NB4 (cell line): ENCODE results near the gene CNTNAP2.

Source experiments
- CTCF ChIP-seq: IDR thresholded peaks from one replicate; pipeline ENCODE4 v1.5.1; 2012; ENCODE audit warnings: low read depth, low read length
- MAX ChIP-seq: IDR thresholded peaks from 2 replicates; pipeline ENCODE4 v1.6.1; 2011; ENCODE audit warnings: low read depth, low read length
- MYC ChIP-seq: IDR thresholded peaks from 2 replicates; pipeline ENCODE4 v1.6.1; 2011; ENCODE audit warnings: low read depth, low read length
- POLR2A ChIP-seq: IDR thresholded peaks from 2 replicates; pipeline ENCODE4 v1.6.1; 2011; ENCODE audit warnings: mild to moderate bottlenecking; ENCODE audit not compliant: insufficient read length; ENCODE audit errors: extremely low read depth

GRCh38 chr7:148289630-148290029 is 2173.0 kb downstream of the CNTNAP2 start:
- no peak for TF ChIP-seq POLR2A
- TF ChIP-seq CTCF, result no peak
- TF ChIP-seq MAX, result no peak
- TF ChIP-seq MYC, result no peak
